GM18511 (cell line): ENCODE results near the gene MTMR2.

Experiments
- ATAC-seq: cut with Tn5 transposase; IDR thresholded peaks from one replicate; pipeline ENCODE4 v1.9.1; 2021; ENCODE audit warnings: mild to moderate bottlenecking, moderate library complexity; ENCODE audit not compliant: unreplicated experiment

The MTMR2 gene

GRCh38 chr11:95918720-95919119 is 5.2 kb downstream of the MTMR2 start:
- no peak for ATAC-seq

GRCh38 chr11:95918056-95918455 is 5.9 kb downstream of the MTMR2 start:
- no peak for ATAC-seq

GRCh38 chr11:95917193-95918036 is 6.5 kb downstream of the MTMR2 start:
- no peak for ATAC-seq

GRCh38 chr11:95916049-95916448 is 7.9 kb downstream of the MTMR2 start:
- no peak for ATAC-seq

- no peak for ATAC-seq
These were observed 8.9 kb downstream of the MTMR2 start for GRCh38 chr11:95915051-95915450.

GRCh38 chr11:95913830-95914615 is 9.9 kb downstream of the MTMR2 start:
- no peak for ATAC-seq

- no peak for ATAC-seq
These were observed 10.9 kb downstream of the MTMR2 start for GRCh38 chr11:95912902-95913560.

- no peak for ATAC-seq
These were observed 12.5 kb downstream of the MTMR2 start for GRCh38 chr11:95911369-95911759.

- no peak for ATAC-seq
These were observed 13.1 kb downstream of the MTMR2 start for GRCh38 chr11:95910638-95911368.

GRCh38 chr11:95908826-95909225 is 15.1 kb downstream of the MTMR2 start:
- ATAC-seq, result no peak

GRCh38 chr11:95907476-95907875 is 16.4 kb downstream of the MTMR2 start:
- ATAC-seq, result no peak

- ATAC-seq, result no peak
These were observed 19.8 kb downstream of the MTMR2 start for GRCh38 chr11:95904009-95904650.

GRCh38 chr11:95898782-95899181 is 25.1 kb downstream of the MTMR2 start:
- ATAC-seq, result no peak

GRCh38 chr11:95897731-95898130 is 26.2 kb downstream of the MTMR2 start:
- ATAC-seq, result no peak

GRCh38 chr11:95895815-95896214 is 28.1 kb downstream of the MTMR2 start:
- no peak for ATAC-seq

- no peak for ATAC-seq
These were observed 30.9 kb downstream of the MTMR2 start for GRCh38 chr11:95892892-95893570.

- no peak for ATAC-seq
These were observed 31.4 kb downstream of the MTMR2 start for GRCh38 chr11:95892492-95892891.

- ATAC-seq, result peak; percentile 80
These were observed 32.3 kb downstream of the MTMR2 start for GRCh38 chr11:95891423-95892170.

GRCh38 chr11:95888852-95889251 is 35.1 kb downstream of the MTMR2 start:
- ATAC-seq, result no peak
